H1 (cell line): Measurements from ENCODE around the gene MAP2K5.

Source experiments
- ATF3 ChIP-seq: IDR thresholded peaks from 2 replicates; pipeline ENCODE4 v1.6.1; 2011; ENCODE audit warnings: low read depth, mild to moderate bottlenecking, low read length; ENCODE audit not compliant: insufficient read depth
- BCL11A ChIP-seq, 2 experiments: IDR thresholded peaks; one replicate each; pipeline ENCODE4 v1.6.1; 2011; ENCODE audit warnings: low read depth in 2 of 2, low read length in 2 of 2, mild to moderate bottlenecking in 2 of 2
- CHD2 ChIP-seq: IDR thresholded peaks from 2 replicates; pipeline ENCODE4 v1.6.1; 2012; ENCODE audit warnings: low read length, improper control_type of control experiment
- CTCF ChIP-seq, 3 experiments: IDR thresholded peaks; 1 replicate in 2 of 3; 2 replicates in 1 of 3; pipeline versions ENCODE4 v1.5.1 to v1.6.1; 2011; ENCODE audit warnings: low read length in 3 of 3, mild to moderate bottlenecking in 3 of 3, inconsistent platforms in 2 of 3, low read depth in 1 of 3, moderate library complexity in 1 of 3; ENCODE audit not compliant: insufficient read depth in 1 of 3; ENCODE audit errors: control extremely low read depth in 1 of 3
- JUN ChIP-seq: IDR thresholded peaks from 2 replicates; pipeline ENCODE4 v1.6.1; 2011; ENCODE audit warnings: low read depth, mild to moderate bottlenecking, improper control_type of control experiment, low read length
- JUND ChIP-seq: IDR thresholded peaks from 2 replicates; pipeline ENCODE4 v1.6.1; 2011; ENCODE audit warnings: mild to moderate bottlenecking, improper control_type of control experiment, low read length
- POLR2A ChIP-seq, 2 experiments: IDR thresholded peaks; 1 replicate in 1 of 2; 2 replicates in 1 of 2; pipeline ENCODE4 v1.6.1; 2011; ENCODE audit warnings: low read depth in 2 of 2, low read length in 2 of 2, mild to moderate bottlenecking in 2 of 2; ENCODE audit errors: control extremely low read depth in 1 of 2
- SIRT6 ChIP-seq: IDR thresholded peaks from one replicate; pipeline ENCODE4 v1.7.1; 2012; ENCODE audit warnings: low read length, inconsistent platforms
- SP1 ChIP-seq: IDR thresholded peaks from 2 replicates; pipeline ENCODE4 v1.6.1; 2011; ENCODE audit warnings: low read depth, low read length
- TEAD4 ChIP-seq: IDR thresholded peaks from 2 replicates; pipeline ENCODE4 v1.6.1; 2012; ENCODE audit warnings: low read depth, low read length, inconsistent platforms, mixed read lengths
- ZNF274 ChIP-seq: IDR thresholded peaks from 2 replicates; pipeline ENCODE4 v1.7.0; 2012; ENCODE audit warnings: low read length, borderline replicate concordance; ENCODE audit errors: extremely low read depth

- TF ChIP-seq JUND (no peak), POLR2A (IDR thresholded peaks at IDR 0.05; ENCODE audit: control extremely low read depth in 1 of 2, low read depth in 2 of 2, low read length in 2 of 2) (no peak), CTCF (IDR thresholded peaks at IDR 0.05; ENCODE audit: control extremely low read depth in 1 of 3, insufficient read depth in 1 of 3, low read depth in 1 of 3, low read length in 3 of 3) (no peak), ZNF274 (no peak), SP1 (no peak), CHD2 (no peak), ATF3 (no peak), JUN (no peak), BCL11A (IDR thresholded peaks at IDR 0.05; ENCODE audit: low read depth in 2 of 2, low read length in 2 of 2) (no peak), TEAD4 (no peak), SIRT6 (no peak)
These were observed 238.6 kb downstream of the MAP2K5 start for GRCh38 chr15:67781061-67781460.
